Activated CD4-positive, CD25-positive, alpha-beta regulatory T cell treated with anti-CD3 and anti-CD28 coated beads, Interleukin-2, amount 50 U/mL, for 24 hours (primary cell): Measurements from ENCODE around the gene OR5D18.
"Not testable (repeated sequence)": the region's sequence is repeated elsewhere in the genome, so short reads cannot be mapped to it uniquely, and the experiment has no call there.

ENCODE experiments used
- ATAC-seq, 2 donors: fragments of 150-1000 bp; cut with Tn5 transposase; one replicate each; pipeline ENCODE4 v1.10.0; 2021; ENCODE audit warnings: mild to moderate bottlenecking in 1 of 2, moderate library complexity in 1 of 2

The OR5D18 gene

GRCh38 chr11:55819330-55819729, at the start of gene OR5D18:
Gene OR5D18, plus strand, starts transcription at chr11:55819630. Its CDS starts 0 bp downstream, at chr11:55819630.
- no peak for ATAC-seq

- ATAC-seq = no peak
These were observed 46.3 kb upstream of the OR5D18 start, which contains the start of gene OR5D13 for GRCh38 chr11:55773138-55773537. Gene OR5D13, plus strand, starts transcription at chr11:55773438. Its CDS starts 0 bp downstream, at chr11:55773438.

- ATAC-seq = no peak
These were observed 27.8 kb upstream of the OR5D18 start for GRCh38 chr11:55791606-55792005.

- ATAC-seq = no peak
These were observed 26.1 kb upstream of the OR5D18 start for GRCh38 chr11:55793321-55793720.

- no peak for ATAC-seq
These were observed 24.2 kb upstream of the OR5D18 start, which contains the start of gene OR5D14 for GRCh38 chr11:55795256-55795655. Gene OR5D14, plus strand, starts transcription at chr11:55795556. Its CDS starts 0 bp downstream, at chr11:55795556.

GRCh38 chr11:55806248-55806647, 13.2 kb upstream of the OR5D18 start:
- no peak for ATAC-seq

GRCh38 chr11:55811067-55811466, 8.4 kb upstream of the OR5D18 start, which contains the start of gene OR5L1:
Gene OR5L1, plus strand, starts transcription at chr11:55811367. Its CDS starts 100 bp downstream, at chr11:55811467.
- ATAC-seq = no peak

- no peak for ATAC-seq
These were observed 7.5 kb downstream of the OR5D18 start, which contains the start of gene OR5L2 for GRCh38 chr11:55826919-55827318. Gene OR5L2, plus strand, starts transcription at chr11:55827219. Its CDS starts 0 bp downstream, at chr11:55827219.

GRCh38 chr11:55838452-55838851, 19.0 kb downstream of the OR5D18 start, which contains the start of gene OR5D16:
Gene OR5D16, plus strand, starts transcription at chr11:55838752. Its CDS starts 0 bp downstream, at chr11:55838752.
- ATAC-seq = no peak

- ATAC-seq = no peak
These were observed 28.0 kb downstream of the OR5D18 start for GRCh38 chr11:55847453-55847852.

- ATAC-seq = no peak
These were observed 29.6 kb downstream of the OR5D18 start for GRCh38 chr11:55849037-55849436.

- no peak for ATAC-seq
These were observed 32.7 kb downstream of the OR5D18 start for GRCh38 chr11:55852141-55852540.

- no peak for ATAC-seq
These were observed 35.3 kb downstream of the OR5D18 start for GRCh38 chr11:55854704-55855103.

GRCh38 chr11:55867354-55867753, 47.9 kb downstream of the OR5D18 start:
- ATAC-seq = not testable (repeated sequence)
